Lower leg skin (tissue), 3 donors: ENCODE results near the gene CDH18.

ENCODE experiments used
- CTCF ChIP-seq, 3 donors: fragments of 450-650 bp; IDR thresholded peaks; one replicate each; pipeline ENCODE4 v1.5.1; 2016; ENCODE audit warnings: antibody characterized with exemption in 3 of 3, mild to moderate bottlenecking in 3 of 3, moderate library complexity in 2 of 3
- POLR2A ChIP-seq, 2 donors: fragments of 450-650 bp; IDR thresholded peaks; one replicate each; pipeline ENCODE4 v1.6.1; 2016 to 2017; ENCODE audit warnings: antibody characterized with exemption in 2 of 2, mild to moderate bottlenecking in 1 of 2, moderate library complexity in 1 of 2

- TF ChIP-seq CTCF (IDR thresholded peaks at IDR 0.05) (no peak), POLR2A (IDR thresholded peaks at IDR 0.05) (no peak)
Measured at GRCh38 chr5:19987612-19988361, at the start of gene CDH18.
